NCI-H226 (cell line): ENCODE results near the gene MAGI2.
"Not testable (repeated sequence)": the region's sequence is repeated elsewhere in the genome, so short reads cannot be mapped to it uniquely, and the experiment has no call there.

Experiments used
- DNase-seq: peaks from one replicate; pipeline ENCODE4 v3.0.0-alpha.2; 2015

MAGI2 gene

GRCh38 chr7:78514634-78515033, 938.8 kb downstream of the MAGI2 start:
- DNase-seq = no peak

GRCh38 chr7:78510580-78511188, 942.8 kb downstream of the MAGI2 start:
- peak; percentile 12 for DNase-seq

GRCh38 chr7:78503301-78503700, 950.2 kb downstream of the MAGI2 start:
- not testable (repeated sequence) for DNase-seq

- no peak for DNase-seq
Observed at GRCh38 chr7:78501064-78501463, 952.4 kb downstream of the MAGI2 start.

GRCh38 chr7:78499971-78500370, 953.5 kb downstream of the MAGI2 start:
- no peak for DNase-seq

GRCh38 chr7:78499283-78499682, 954.2 kb downstream of the MAGI2 start:
- DNase-seq = peak; percentile 48

- DNase-seq = no peak
Observed at GRCh38 chr7:78497728-78498427, 955.6 kb downstream of the MAGI2 start.

- no peak for DNase-seq
Observed at GRCh38 chr7:78496096-78496630, 957.3 kb downstream of the MAGI2 start.

- no peak for DNase-seq
Observed at GRCh38 chr7:78493401-78493800, 960.1 kb downstream of the MAGI2 start.

GRCh38 chr7:78492146-78492545, 961.3 kb downstream of the MAGI2 start:
- DNase-seq = no peak

GRCh38 chr7:78490524-78490923, 962.9 kb downstream of the MAGI2 start:
- no peak for DNase-seq

GRCh38 chr7:78489476-78490240, 963.8 kb downstream of the MAGI2 start:
- DNase-seq = no peak

GRCh38 chr7:78487464-78487863, 966.0 kb downstream of the MAGI2 start:
- DNase-seq = no peak

- DNase-seq = no peak
Observed at GRCh38 chr7:78479348-78479747, 974.1 kb downstream of the MAGI2 start.

GRCh38 chr7:78476851-78477405, 976.5 kb downstream of the MAGI2 start:
- no peak for DNase-seq

GRCh38 chr7:78473571-78474301, 979.7 kb downstream of the MAGI2 start:
- DNase-seq = peak; percentile 48

GRCh38 chr7:78473021-78473420, 980.4 kb downstream of the MAGI2 start:
- no peak for DNase-seq

GRCh38 chr7:78472519-78472918, 980.9 kb downstream of the MAGI2 start:
- DNase-seq = peak; percentile 87

- no peak for DNase-seq
Observed at GRCh38 chr7:78465894-78466293, 987.6 kb downstream of the MAGI2 start.

- DNase-seq = no peak
Observed at GRCh38 chr7:78463039-78463438, 990.4 kb downstream of the MAGI2 start.

- DNase-seq = no peak
Observed at GRCh38 chr7:78450706-78451105, 1002.8 kb downstream of the MAGI2 start.

- DNase-seq = no peak
Observed at GRCh38 chr7:78448911-78449310, 1004.6 kb downstream of the MAGI2 start.

- no peak for DNase-seq
Observed at GRCh38 chr7:78444267-78444666, 1009.2 kb downstream of the MAGI2 start.
